HG03442 (cell line): Measurements from ENCODE around the gene TMEM259.

Source experiments
- ATAC-seq: cut with Tn5 transposase; IDR thresholded peaks from one replicate; pipeline ENCODE4 v1.9.1; 2021; ENCODE audit warnings: mild to moderate bottlenecking, moderate library complexity; ENCODE audit not compliant: unreplicated experiment

Gene TMEM259

GRCh38 chr19:1004803-1005664 lies 15.9 kb downstream of the TMEM259 start:
- no peak for ATAC-seq

- ATAC-seq, result no peak
Observed at GRCh38 chr19:1004204-1004802, 16.6 kb downstream of the TMEM259 start.

GRCh38 chr19:1003283-1003682 lies 17.6 kb downstream of the TMEM259 start:
- no peak for ATAC-seq

GRCh38 chr19:1002600-1002999 lies 18.3 kb downstream of the TMEM259 start:
- ATAC-seq, result no peak

- peak; percentile 39 for ATAC-seq
Observed at GRCh38 chr19:1001538-1002166, 19.3 kb downstream of the TMEM259 start.

GRCh38 chr19:1000591-1001537 lies 20.1 kb downstream of the TMEM259 start:
- no peak for ATAC-seq

GRCh38 chr19:1000095-1000494 lies 20.8 kb downstream of the TMEM259 start, which contains the start of gene GRIN3B:
GRIN3B (plus strand) TSS chr19:1000419; CDS start chr19:1000438, 19 bp downstream.
- no peak for ATAC-seq

- ATAC-seq, result no peak
Observed at GRCh38 chr19:999379-999719, 21.6 kb downstream of the TMEM259 start.

- ATAC-seq, result no peak
Observed at GRCh38 chr19:998064-998463, 22.9 kb downstream of the TMEM259 start.

GRCh38 chr19:996051-996838 lies 24.7 kb downstream of the TMEM259 start:
- ATAC-seq, result no peak

- ATAC-seq, result no peak
Observed at GRCh38 chr19:995051-995827, 25.7 kb downstream of the TMEM259 start.

GRCh38 chr19:994516-994915 lies 26.4 kb downstream of the TMEM259 start:
- ATAC-seq, result no peak

- ATAC-seq, result no peak
Observed at GRCh38 chr19:993831-994393, 27.0 kb downstream of the TMEM259 start.

GRCh38 chr19:993361-993830 lies 27.5 kb downstream of the TMEM259 start:
- ATAC-seq, result no peak

- ATAC-seq, result no peak
Observed at GRCh38 chr19:992670-993055, 28.3 kb downstream of the TMEM259 start.

GRCh38 chr19:991932-992669 lies 28.8 kb downstream of the TMEM259 start:
- ATAC-seq, result no peak

- ATAC-seq, result no peak
Observed at GRCh38 chr19:991174-991931, 29.6 kb downstream of the TMEM259 start.
